Embryonic facial prominence (tissue), 1 donor: ENCODE data around the gene ANKRD13A.
"Not testable (repeated sequence)": the region's sequence is repeated elsewhere in the genome, so short reads cannot be mapped to it uniquely, and the experiment has no call there.

Source experiments
- DNase-seq: peaks from one replicate; pipeline ENCODE4 v3.0.0-alpha.2; 2016; ENCODE audit errors: extremely low spot score

ANKRD13A gene

DNA sequence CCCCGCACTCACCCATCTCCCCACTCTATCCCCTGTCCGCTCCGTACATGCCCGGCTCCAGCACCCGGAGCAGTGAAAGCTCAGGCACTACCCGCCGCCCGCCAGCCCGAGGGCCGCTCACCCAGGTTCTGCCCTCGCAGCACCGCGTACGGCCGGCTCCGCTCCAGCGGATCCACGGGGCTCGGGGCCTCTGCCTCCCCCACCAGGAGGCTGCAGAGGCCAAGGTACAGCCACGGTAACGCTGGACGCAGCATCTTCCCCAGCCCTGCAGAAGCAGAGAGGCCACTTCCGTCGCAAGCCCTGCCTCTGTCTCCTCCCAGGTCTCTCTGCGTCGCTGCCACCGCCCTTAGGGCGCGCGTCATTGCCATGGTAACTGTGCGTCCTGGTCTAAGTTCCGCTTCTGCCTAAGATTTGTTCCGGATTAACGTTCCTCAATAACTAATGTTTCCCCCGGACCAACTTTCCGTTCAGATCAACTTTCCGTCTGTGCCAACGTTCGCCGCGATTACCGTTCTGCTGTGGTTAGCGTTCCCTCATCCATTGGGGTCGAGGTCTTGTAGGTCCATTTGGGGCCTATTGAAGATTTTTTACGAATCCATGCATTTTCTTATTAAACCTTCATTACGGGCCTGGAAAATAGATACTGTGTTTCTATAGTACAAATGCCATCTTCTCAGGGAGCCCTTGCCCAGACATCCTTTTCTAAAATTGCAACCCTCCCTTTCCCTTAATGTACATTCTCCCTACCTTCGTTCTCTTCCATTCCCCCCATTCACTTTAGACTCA is 49.2 kb downstream of the ANKRD13A start, which contains the start of gene C12orf76:
TSS of gene C12orf76 (minus strand) at position 281 of the 786 bp plus-strand sequence. CDS start at position 254, 27 bp downstream.
- DNase-seq: peak; percentile 94

DNA sequence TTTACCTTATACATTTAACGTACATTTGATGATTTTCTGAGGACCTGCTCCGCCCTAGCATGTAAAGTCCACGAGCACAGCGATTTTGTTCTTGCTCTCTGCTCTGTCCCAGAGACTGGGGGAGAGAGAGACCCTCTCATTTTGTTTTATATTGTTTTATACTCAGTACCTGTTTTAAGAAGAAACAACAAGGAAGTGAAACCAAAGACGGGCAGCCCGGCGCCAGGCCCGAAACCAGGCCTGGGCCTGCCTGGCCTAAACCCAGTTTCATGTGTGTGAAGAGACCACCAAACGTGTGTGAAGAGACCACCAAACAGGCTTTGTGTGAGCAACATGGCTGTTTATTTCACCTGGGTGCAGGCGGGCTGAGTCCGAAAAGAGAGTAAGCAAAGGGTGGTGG is 49.8 kb downstream of the ANKRD13A start:
- not testable (repeated sequence) for DNase-seq

GRCh38 chr12:110049666-110050065 is 50.4 kb downstream of the ANKRD13A start:
- DNase-seq: not testable (repeated sequence)

GRCh38 chr12:110050927-110051326 is 51.7 kb downstream of the ANKRD13A start:
- DNase-seq: no peak

DNA sequence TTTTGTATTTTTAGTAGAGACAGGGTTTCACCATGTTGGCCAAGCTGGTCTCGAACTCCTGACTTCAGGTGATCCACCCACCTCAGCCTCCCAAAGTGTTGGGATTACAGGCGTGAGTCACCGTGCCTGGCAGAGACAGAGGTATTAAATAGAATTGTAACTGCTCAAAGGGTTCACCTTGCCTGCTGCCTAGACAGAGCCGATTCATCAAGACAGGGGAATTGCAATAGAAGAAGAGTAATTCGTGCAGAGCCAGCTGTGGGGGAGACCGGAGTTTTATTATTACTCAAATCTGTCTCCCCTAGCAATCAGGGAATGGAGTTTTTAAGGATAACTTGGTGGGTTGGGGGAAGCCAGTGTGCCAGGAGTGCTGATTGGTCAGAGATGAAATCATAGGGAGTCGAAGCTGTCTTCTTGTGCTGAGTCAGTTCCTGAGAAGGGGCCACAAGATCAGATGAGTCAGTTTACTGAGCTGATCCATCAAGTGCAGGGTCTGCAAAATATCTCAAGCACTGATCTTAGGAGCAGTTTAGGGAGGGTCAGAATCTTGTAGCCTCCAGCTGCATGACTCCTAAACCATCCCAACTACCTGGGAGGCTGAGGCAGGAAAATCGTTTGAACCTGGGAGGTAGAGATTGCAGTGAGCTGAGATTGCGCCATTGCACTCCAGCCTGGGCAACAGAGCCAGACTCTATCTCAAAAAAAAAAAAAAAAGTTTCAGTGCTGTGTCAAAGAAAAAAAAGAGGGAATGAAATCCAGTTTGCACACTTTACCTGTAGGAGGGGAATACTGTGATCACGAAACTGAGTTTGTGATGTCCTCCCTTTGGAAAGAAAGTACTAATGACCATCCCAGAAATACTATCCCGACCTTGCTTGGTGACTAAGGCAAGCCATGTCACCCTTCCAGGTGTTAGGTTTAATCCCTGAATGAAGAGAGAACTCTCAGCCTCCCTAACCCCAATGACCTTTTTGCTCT is 56.4 kb downstream of the ANKRD13A start:
- DNase-seq: not testable (repeated sequence)

DNA sequence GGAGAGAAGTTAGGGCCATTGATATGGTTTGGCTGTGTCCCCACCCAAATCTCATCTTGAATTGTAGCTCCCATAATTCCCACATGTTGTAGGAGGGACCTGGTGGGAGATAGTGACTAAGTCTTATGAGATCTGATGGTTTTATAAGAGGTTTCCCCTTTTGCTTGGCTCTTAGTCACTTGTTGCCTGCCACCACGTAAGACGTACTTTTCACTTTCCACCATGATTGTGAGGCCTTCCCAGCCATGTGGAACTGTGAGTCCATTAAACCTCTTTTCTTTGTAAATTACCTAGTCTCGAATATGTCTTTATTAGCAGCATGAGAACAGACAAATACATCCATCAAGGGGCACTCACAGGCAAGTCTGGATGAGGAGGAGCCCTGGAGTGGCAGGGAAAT is 57.4 kb downstream of the ANKRD13A start:
- DNase-seq: not testable (repeated sequence)

- no peak for DNase-seq
Measured at GRCh38 chr12:110058875-110059615, 59.8 kb downstream of the ANKRD13A start.

DNA sequence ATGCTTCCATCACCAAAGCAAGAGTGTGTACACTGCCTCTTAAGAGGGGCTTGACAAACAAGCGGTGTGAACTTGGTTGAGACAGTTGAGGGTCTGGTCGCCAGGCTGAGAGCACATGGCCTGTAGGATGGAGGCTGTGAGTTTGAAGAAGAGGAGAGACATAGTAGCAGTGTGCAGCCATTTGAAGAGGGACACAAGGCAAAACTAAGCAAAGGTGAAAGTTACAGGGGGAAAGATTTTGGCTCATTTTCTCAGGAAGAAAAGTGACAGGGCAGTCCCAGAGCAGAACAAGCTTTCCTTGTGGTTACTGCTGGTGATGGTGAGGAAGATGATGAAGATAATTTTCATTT is 60.4 kb downstream of the ANKRD13A start:
- DNase-seq: no peak

- no peak for DNase-seq
Measured at GRCh38 chr12:110062241-110062640, 63.0 kb downstream of the ANKRD13A start.

DNA sequence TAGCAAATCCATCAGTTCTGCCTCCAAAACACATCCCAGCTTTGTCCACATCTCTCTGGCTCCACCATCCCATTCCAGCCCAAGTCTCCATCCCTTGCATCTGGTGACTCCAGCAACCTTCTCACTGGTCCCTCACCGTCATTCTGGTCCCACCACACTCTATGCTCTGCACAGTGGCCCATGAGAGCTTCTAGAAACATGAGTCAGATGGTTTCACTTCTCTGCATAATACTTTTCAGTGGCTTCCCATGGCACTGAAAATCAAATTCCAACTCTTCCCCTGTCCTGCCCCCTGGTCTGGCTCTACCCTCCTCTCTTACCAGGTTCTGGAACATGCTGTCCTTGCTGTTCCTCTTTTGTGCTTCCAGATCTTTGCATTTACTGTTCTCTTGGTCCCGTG is 66.3 kb downstream of the ANKRD13A start:
- DNase-seq: no peak

DNA sequence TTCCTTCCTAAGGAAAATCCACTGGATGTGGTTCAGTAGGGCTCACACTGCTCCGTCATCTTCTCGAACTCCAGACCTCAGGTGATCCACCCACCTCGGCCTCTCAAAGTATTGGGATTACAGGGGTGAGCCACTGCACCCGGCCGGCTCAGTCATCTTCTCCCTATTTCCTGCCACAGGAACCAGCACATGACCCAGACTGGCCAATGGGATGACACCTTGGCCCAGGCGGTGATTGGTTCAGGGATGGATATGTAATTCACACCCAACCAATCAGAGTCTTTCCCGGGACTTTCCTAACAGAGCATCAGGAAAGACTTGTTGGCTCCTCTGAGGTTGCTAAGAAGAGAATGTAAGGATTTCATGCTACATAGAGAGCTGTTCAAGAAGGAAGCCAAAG is 68.3 kb downstream of the ANKRD13A start:
- no peak for DNase-seq

DNA sequence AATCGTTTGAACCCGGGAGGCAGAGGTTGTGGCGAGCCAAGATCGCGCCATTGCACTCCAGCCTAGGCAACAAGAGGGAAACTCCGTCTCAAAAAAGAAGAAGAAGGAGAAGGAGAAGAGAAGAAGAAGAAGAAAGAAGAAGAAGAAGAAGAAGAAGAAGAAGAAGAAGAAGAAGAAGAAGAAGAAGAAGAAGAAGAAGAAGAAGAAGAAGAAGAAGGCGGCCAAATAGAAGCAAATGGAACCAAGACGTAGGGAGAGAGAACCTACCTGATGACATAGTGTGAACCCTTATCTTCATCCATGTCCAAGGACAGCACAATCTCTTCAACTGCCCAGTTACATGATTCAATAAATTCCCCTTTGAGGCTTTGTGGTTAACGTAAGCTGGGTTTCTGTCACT is 68.9 kb downstream of the ANKRD13A start:
- DNase-seq: not testable (repeated sequence)

DNA sequence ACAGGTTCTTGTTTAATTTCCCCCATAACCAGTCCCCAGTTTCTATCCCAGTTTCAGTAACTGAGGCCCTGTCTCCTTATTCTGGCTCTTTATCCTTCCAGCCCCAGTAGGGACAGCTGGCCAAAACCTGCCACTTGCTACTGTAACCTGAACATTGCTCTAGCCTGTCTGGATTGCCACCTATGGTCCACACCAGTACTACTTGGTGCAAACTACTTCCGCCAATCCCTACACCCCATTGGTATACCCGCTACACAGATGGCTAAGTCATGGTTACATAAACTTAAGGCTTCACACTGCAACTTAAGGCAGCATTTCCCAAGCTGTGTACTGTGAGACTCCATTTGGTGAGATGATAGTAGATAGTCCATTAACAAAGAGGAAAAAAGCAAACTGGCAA is 69.4 kb downstream of the ANKRD13A start:
- no peak for DNase-seq

DNA sequence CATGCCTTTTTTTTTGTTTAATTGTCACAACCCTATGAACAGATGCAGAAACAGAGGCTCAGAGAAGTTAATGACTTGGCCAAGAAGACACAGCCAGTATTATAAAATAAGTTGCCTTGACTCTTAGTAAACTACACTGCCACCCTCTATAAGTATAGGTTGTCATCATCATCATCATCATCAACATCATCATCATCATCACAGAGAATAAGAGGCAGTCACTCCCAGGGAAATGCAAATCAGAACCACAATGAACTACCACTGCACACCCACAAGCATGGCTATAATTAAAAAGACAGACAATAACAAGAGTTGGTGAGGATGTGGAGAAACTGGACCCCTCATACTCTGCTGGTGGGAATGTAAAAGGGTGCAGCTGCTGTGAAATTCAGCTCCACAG is 72.3 kb downstream of the ANKRD13A start:
- DNase-seq: no peak

DNA sequence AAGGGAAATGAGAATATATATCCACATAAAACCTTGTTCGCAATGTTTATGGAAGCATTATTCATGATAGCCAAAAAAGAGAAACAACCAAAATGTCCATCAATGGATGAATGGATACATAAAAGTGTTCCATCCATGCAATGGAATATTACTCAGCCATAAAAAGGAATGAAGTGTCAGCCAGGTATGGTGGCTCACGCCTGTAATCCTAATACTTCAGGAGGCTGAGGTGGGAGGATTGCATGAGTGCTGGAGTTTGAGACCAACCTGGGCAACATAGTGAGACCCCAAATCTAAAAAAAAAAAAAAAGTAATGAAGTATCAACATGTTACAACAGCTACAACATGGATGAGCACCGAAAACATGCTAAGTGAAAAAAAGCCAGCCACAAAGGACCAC is 72.7 kb downstream of the ANKRD13A start:
- DNase-seq: no peak

- DNase-seq: not testable (repeated sequence)
Measured at GRCh38 chr12:110072636-110073035, 73.4 kb downstream of the ANKRD13A start.

DNA sequence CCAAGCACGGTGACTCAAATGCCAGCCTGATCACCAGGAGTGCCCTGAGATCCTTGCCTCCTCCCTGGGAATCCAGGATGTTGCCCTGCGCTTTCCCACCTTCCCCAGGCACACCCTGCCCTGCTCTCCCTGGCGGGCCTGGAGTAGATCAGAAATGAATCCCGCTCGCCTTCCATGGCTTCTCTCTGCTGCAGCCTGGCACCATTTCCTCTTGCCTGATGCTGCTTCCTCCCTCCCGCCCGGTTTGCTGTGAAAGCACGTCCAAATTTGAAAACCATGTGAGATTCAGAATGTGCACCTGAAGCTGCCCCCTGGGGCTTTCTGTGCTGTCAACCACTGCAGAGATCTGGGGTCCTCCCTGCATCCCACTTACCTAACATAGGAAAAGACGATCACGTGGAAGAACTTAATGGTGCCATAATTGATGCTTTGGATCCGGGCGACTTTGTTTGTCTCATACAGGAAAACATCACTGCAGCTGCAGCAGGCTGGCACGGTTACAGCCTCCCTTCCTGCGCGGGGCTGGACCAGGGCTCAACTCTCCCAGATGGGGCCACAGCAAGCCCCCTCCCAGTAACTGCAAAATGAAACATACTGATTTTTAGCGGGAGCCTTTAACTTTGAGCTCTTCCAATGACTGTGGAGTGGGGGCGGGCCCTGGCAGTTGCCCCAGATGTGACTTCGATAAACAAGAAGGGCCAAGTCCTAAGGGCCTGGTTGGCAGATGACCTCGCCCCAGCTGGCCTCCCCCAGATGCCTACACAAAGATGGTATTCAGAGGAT is 74.0 kb downstream of the ANKRD13A start:
- no peak for DNase-seq

DNA sequence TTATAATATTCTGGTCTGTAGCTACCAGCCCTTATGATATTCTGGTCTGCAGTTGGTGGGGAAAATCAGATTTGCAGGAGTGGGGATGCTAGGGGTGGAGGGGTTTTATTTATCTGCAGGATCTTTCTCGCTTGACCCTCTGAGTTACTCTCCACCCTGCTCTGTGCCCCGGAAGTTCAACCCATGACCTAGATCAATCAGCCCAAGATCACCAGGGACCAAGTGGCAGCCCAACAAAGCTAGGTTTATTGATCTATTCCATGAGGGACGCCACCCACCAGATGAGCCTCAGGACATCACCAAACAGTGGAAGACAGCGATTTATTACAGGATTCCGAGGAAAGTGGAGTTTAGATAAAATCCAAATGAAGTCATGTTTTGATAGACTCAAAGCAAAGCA is 74.9 kb downstream of the ANKRD13A start:
- no peak for DNase-seq

- no peak for DNase-seq
Measured at GRCh38 chr12:110075880-110076279, 76.7 kb downstream of the ANKRD13A start.

DNA sequence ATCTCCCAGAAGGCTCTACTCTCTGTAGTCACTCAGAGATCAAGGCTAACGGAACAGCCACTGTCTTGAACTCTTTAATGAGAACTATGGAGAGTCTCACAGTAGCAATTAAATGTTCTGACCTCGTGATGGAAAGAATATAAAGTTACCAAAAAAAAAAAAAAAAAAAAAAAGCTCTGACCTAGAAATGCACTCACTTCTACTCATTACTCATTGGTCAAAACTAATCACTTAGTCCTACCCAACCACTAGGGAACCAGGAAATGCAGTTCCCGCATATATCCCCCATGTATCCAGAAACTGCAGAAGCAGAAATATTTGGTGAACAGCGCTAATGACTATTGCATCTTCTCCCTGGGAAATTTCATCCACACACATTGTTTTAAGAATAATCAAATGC is 78.6 kb downstream of the ANKRD13A start:
- DNase-seq: no peak
